Ovary (tissue), 3 donors: ENCODE results near the gene RIOX2.

Experiments
- CTCF ChIP-seq, 3 donors: fragments of 450-650 bp in 2 of 3; fragments of 200-600 bp in 1 of 3; IDR thresholded peaks; one replicate each; pipeline versions ENCODE4 v1.5.1 to v1.8.0; 2016 to 2022; ENCODE audit warnings: antibody characterized with exemption in 3 of 3, mild to moderate bottlenecking in 1 of 3
- EP300 ChIP-seq: sonication (generic); formaldehyde crosslinking; IDR thresholded peaks from one replicate; pipeline ENCODE4 v1.6.1; 2017; ENCODE audit warnings: antibody characterized with exemption
- POLR2A ChIP-seq: fragments of 450-650 bp; IDR thresholded peaks from one replicate; pipeline ENCODE4 v1.6.1; 2017; ENCODE audit warnings: antibody characterized with exemption, mild to moderate bottlenecking, moderate library complexity
- donor health status: DM: no; HTN: no; CAD: no.

- no peak for TF ChIP-seq CTCF (IDR thresholded peaks at IDR 0.05)
- no peak for TF ChIP-seq POLR2A
- TF ChIP-seq EP300 = no peak
Observed at GRCh38 chr3:97981886-97982285, 9.7 kb upstream of the RIOX2 start.
